ENCODE data around the gene PTGER3. TPM values are rescaled to one million over a fixed set of nuclear protein-coding genes. Genes with fewer than 3 reads are reported as not detected.

The PTGER3 gene
- total and polyA plus RNA-seq, 2 experiments from 2014 or later: 2.6 to 4.4 TPM

- H3K27me3 ChIP-seq: peaks cover 26% of the 10 kb centered on the region
- peak within 1 kb of the TSS; percentile 99 for H3K27ac ChIP-seq
- H3K36me3 ChIP-seq: peaks cover 22% of the 10 kb centered on the region
- H3K9me3 ChIP-seq (ENCODE audit: low read depth): no peaks in the 10 kb centered on the region
- H3K4me1 ChIP-seq (ENCODE audit: low read depth): peaks cover 11% of the 10 kb centered on the region
- peak; percentile 82 for TF ChIP-seq CTCF (IDR thresholded peaks at IDR 0.05; ENCODE audit: low read depth, low read length)
- H3K4me3 ChIP-seq: peak within 1 kb of the TSS; percentile 86
- peak; percentile 96 for DNase-seq (ENCODE audit: low read depth in 1 of 2, low spot score in 1 of 2)
Measured at GRCh38 chr1:71080739-71081696, 33.4 kb upstream of the PTGER3 start, which contains the start of gene ZRANB2. Gene ZRANB2, minus strand, starts transcription at chr1:71081035. Its CDS starts 40 bp downstream, at chr1:71080995.

GRCh38 chr1:71080230-71080738, 32.7 kb upstream of the PTGER3 start:
- Histone ChIP-seq H3K27me3 (peaks cover 21% of the 10 kb centered on the region), H3K27ac (peak overlapping the region; percentile 99), H3K4me3 (peak overlapping the region; percentile 86), H3K9me3 (ENCODE audit: low read depth) (no peaks in the 10 kb centered on the region), H3K36me3 (peaks cover 28% of the 10 kb centered on the region), H3K4me1 (ENCODE audit: low read depth) (peaks cover 11% of the 10 kb centered on the region)
- peak; percentile 25 to 58 for DNase-seq (ENCODE audit: low read depth in 1 of 2, low spot score in 1 of 2)
- TF ChIP-seq CTCF (IDR thresholded peaks at IDR 0.05; ENCODE audit: low read depth, low read length): no peak

- Histone ChIP-seq H3K27me3 (no peaks in the 10 kb centered on the region), H3K4me3 (no peak overlapping the region), H3K27ac (no peak overlapping the region), H3K36me3 (peaks cover 78% of the 10 kb centered on the region), H3K9me3 (ENCODE audit: low read depth) (no peaks in the 10 kb centered on the region), H3K4me1 (ENCODE audit: low read depth) (peaks cover 9% of the 10 kb centered on the region)
- DNase-seq (ENCODE audit: low read depth in 1 of 2, low spot score in 1 of 2): no peak
- no peak for TF ChIP-seq CTCF (IDR thresholded peaks at IDR 0.05; ENCODE audit: low read depth, low read length)
Measured at GRCh38 chr1:71074681-71075080, 27.1 kb upstream of the PTGER3 start.

GRCh38 chr1:71072273-71072672, 24.7 kb upstream of the PTGER3 start:
- Histone ChIP-seq H3K4me3 (no peak overlapping the region), H3K27ac (no peak overlapping the region), H3K36me3 (peaks cover 92% of the 10 kb centered on the region), H3K27me3 (no peaks in the 10 kb centered on the region), H3K9me3 (ENCODE audit: low read depth) (no peaks in the 10 kb centered on the region), H3K4me1 (ENCODE audit: low read depth) (no peaks in the 10 kb centered on the region)
- no peak for TF ChIP-seq CTCF (IDR thresholded peaks at IDR 0.05; ENCODE audit: low read depth, low read length)
- DNase-seq (ENCODE audit: low read depth in 1 of 2, low spot score in 1 of 2): no peak

- no peak overlapping the region for H3K4me3 ChIP-seq
- no peak for DNase-seq (ENCODE audit: low read depth in 1 of 2, low spot score in 1 of 2)
- no peak for TF ChIP-seq CTCF (IDR thresholded peaks at IDR 0.05; ENCODE audit: low read depth, low read length)
- H3K27ac ChIP-seq: no peak overlapping the region
- H3K9me3 ChIP-seq (ENCODE audit: low read depth): no peaks in the 10 kb centered on the region
- H3K36me3 ChIP-seq: peaks cover 92% of the 10 kb centered on the region
- no peaks in the 10 kb centered on the region for H3K4me1 ChIP-seq (ENCODE audit: low read depth)
- no peaks in the 10 kb centered on the region for H3K27me3 ChIP-seq
Measured at GRCh38 chr1:71071720-71072119, 24.1 kb upstream of the PTGER3 start.

Data from cardiac muscle cell (in vitro differentiated cells and primary cell).